ENCODE results near the gene ZNF516.

The ZNF516 gene

GRCh38 chr18:76450452-76451395 lies 44.3 kb downstream of the ZNF516 start:
- intact Hi-C loops (cut with DNase I) = no loop called here
- peak in 22 of 42 donors; percentile 22 to 70 (median 44) for DNase-seq

GRCh38 chr18:76449111-76449453 lies 46.0 kb downstream of the ZNF516 start:
- intact Hi-C loops (cut with DNase I) = no loop called here
- peak in 5 of 42 donors; percentile 3 to 35 (median 8) for DNase-seq

GRCh38 chr18:76448256-76449110 lies 46.6 kb downstream of the ZNF516 start:
- intact Hi-C loops (cut with DNase I) = no loop called here
- DNase-seq = peak in 6 of 42 donors; percentile 6 to 38 (median 16)

- DNase-seq = peak in 4 of 42 donors; percentile 12 to 41 (median 18)
- intact Hi-C loops (cut with DNase I) = no loop called here
Measured at GRCh38 chr18:76447258-76447890, 47.7 kb downstream of the ZNF516 start.

GRCh38 chr18:76446321-76447257 lies 48.5 kb downstream of the ZNF516 start:
- intact Hi-C loops (cut with DNase I) = no loop called here
- DNase-seq = peak in 3 of 42 donors; percentile 16 to 42 (median 19)

- intact Hi-C loops (cut with DNase I) = no loop called here
- DNase-seq = peak in 3 of 42 donors; percentile 15 to 41 (median 39)
Measured at GRCh38 chr18:76445741-76446232, 49.3 kb downstream of the ZNF516 start.

GRCh38 chr18:76445275-76445674 lies 49.8 kb downstream of the ZNF516 start:
- DNase-seq = peak in 2 of 42 donors; percentile 1 to 39
- intact Hi-C loops (cut with DNase I) = no loop called here

- peak in 18 of 42 donors; percentile 35 to 72 (median 53) for DNase-seq
- intact Hi-C loops (cut with DNase I) = no loop called here
Measured at GRCh38 chr18:76444446-76445105, 50.5 kb downstream of the ZNF516 start.

- peak in 1 of 42 donors; percentile 17 for DNase-seq
- intact Hi-C loops (cut with DNase I) = no loop called here
Measured at GRCh38 chr18:76443519-76444445, 51.3 kb downstream of the ZNF516 start.

- intact Hi-C loops (cut with DNase I) = no loop called here
- peak in 2 of 42 donors; percentile 8 to 23 for DNase-seq
Measured at GRCh38 chr18:76442413-76443171, 52.5 kb downstream of the ZNF516 start.

- DNase-seq = peak in 1 of 42 donors; percentile 11
- intact Hi-C loops (cut with DNase I) = no loop called here
Measured at GRCh38 chr18:76441668-76442412, 53.2 kb downstream of the ZNF516 start.

GRCh38 chr18:76441002-76441667 lies 53.9 kb downstream of the ZNF516 start:
- intact Hi-C loops (cut with DNase I) = no loop called here

GRCh38 chr18:76437910-76438309 lies 57.1 kb downstream of the ZNF516 start:
- intact Hi-C loops (cut with DNase I) = no loop called here
- DNase-seq = peak in 1 of 42 donors; percentile 12

More at GRCh38 chr18:76441002-76441667, 53.9 kb downstream of the ZNF516 start:
- DNase-seq = peak in 1 of 42 donors; percentile 11

- intact Hi-C loops (cut with DNase I) = no loop called here
- DNase-seq = peak in 1 of 42 donors; percentile 13
Measured at GRCh38 chr18:76437011-76437410, 58.0 kb downstream of the ZNF516 start.

Data from head of caudate nucleus (tissue), 42 donors.